CD14-positive monocyte (primary cell): ENCODE measurements around the gene OR5D16. TPM values are rescaled to one million over a fixed set of nuclear protein-coding genes. Genes with fewer than 3 reads are reported as not detected.

ENCODE experiments used
- DNase-seq, 3 donors: peaks; one replicate each; pipeline ENCODE4 v3.0.0-alpha.2; 2011 to 2022
- H2AFZ ChIP-seq: 2 replicates; pipeline ENCODE4 v1.6.0; 2012; ENCODE audit warnings: mild to moderate bottlenecking, low read depth, low read length, inconsistent platforms; ENCODE audit not compliant: insufficient read depth, poor library complexity, severe bottlenecking
- H3K27ac ChIP-seq, 2 donors: 1 replicate in 1 of 2; 2 replicates in 1 of 2; pipeline ENCODE4 v1.5.1; 2012 to 2013; ENCODE audit warnings: low read length in 2 of 2, control low read depth in 1 of 2, inconsistent platforms in 1 of 2, low read depth in 1 of 2, mild to moderate bottlenecking in 1 of 2
- H3K27me3 ChIP-seq, 2 donors: one replicate each; pipeline versions ENCODE4 v1.6.0 to v1.6.1; 2011 to 2013; ENCODE audit warnings: low read length in 2 of 2; ENCODE audit not compliant: control insufficient read depth in 2 of 2, insufficient read depth in 2 of 2
- H3K36me3 ChIP-seq, 2 donors: replicated peaks in 1 of 2; 1 replicate in 1 of 2; 2 replicates in 1 of 2; pipeline versions ENCODE4 v1.5.1 to v1.6.1; 2012 to 2013; ENCODE audit warnings: low read length in 2 of 2, control low read depth in 1 of 2, inconsistent platforms in 1 of 2, mild to moderate bottlenecking in 1 of 2; ENCODE audit not compliant: insufficient read depth in 2 of 2, control insufficient read depth in 1 of 2
- H3K4me1 ChIP-seq, 2 donors: 1 replicate in 1 of 2; 2 replicates in 1 of 2; pipeline versions ENCODE4 v1.5.1 to v1.6.1; 2012 to 2013; ENCODE audit warnings: low read length in 2 of 2, control low read depth in 1 of 2, inconsistent platforms in 1 of 2, mild to moderate bottlenecking in 1 of 2, moderate library complexity in 1 of 2; ENCODE audit not compliant: insufficient read depth in 2 of 2, control insufficient read depth in 1 of 2
- H3K4me2 ChIP-seq: replicated peaks from 2 replicates; pipeline ENCODE3; 2012; ENCODE audit warnings: low read length, moderate library complexity, mild to moderate bottlenecking; ENCODE audit not compliant: poor library complexity, severe bottlenecking; ENCODE audit errors: extremely low read depth
- H3K4me3 ChIP-seq, 3 experiments: fragments of 200-600 bp in 1 of 3; sonication (generic) in 1 of 3; replicated peaks in 1 of 3; 1 replicate in 2 of 3; 2 replicates in 1 of 3; pipeline ENCODE4 v1.5.1; 2011 to 2013; ENCODE audit warnings: low read length in 3 of 3, mild to moderate bottlenecking in 3 of 3, control low read depth in 2 of 3, low read depth in 2 of 3, inconsistent platforms in 1 of 3, moderate library complexity in 1 of 3
- H3K79me2 ChIP-seq: 2 replicates; pipeline ENCODE4 v1.6.0; 2012; ENCODE audit warnings: mild to moderate bottlenecking, control low read depth, inconsistent platforms, low read length, moderate library complexity; ENCODE audit not compliant: insufficient read depth
- H3K9ac ChIP-seq: 2 replicates; pipeline ENCODE4 v1.6.0; 2017; ENCODE audit warnings: low read length, mild to moderate bottlenecking; ENCODE audit not compliant: insufficient read depth, poor library complexity, severe bottlenecking
- H3K9me3 ChIP-seq, 2 donors: replicated peaks in 1 of 2; 1 replicate in 1 of 2; 2 replicates in 1 of 2; pipeline versions ENCODE4 v1.5.1 to v1.6.1; 2012 to 2013; ENCODE audit warnings: low read length in 2 of 2, control low read depth in 1 of 2; ENCODE audit not compliant: control insufficient read depth in 1 of 2, insufficient read depth in 1 of 2
- H4K20me1 ChIP-seq: 2 replicates; pipeline ENCODE4 v1.6.0; 2012; ENCODE audit warnings: mild to moderate bottlenecking, low read length, control low read depth, moderate library complexity; ENCODE audit not compliant: insufficient read depth
- H3K27ac Mint-ChIP-seq, 7 donors: one replicate each; pipeline ENCODE4 v1.8.0; 2020; ENCODE audit warnings: mild to moderate bottlenecking in 7 of 7, mixed read lengths in 7 of 7, moderate library complexity in 6 of 7, inconsistent platforms in 2 of 7
- H3K27me3 Mint-ChIP-seq, 3 donors: one replicate each; pipeline ENCODE4 v1.8.0; 2021 to 2022; ENCODE audit warnings: low read depth in 3 of 3, mild to moderate bottlenecking in 3 of 3, mixed read lengths in 3 of 3, moderate library complexity in 3 of 3, inconsistent platforms in 1 of 3
- H3K36me3 Mint-ChIP-seq, 2 donors: one replicate each; pipeline ENCODE4 v1.8.0; 2020; ENCODE audit warnings: mixed read lengths in 2 of 2, inconsistent platforms in 1 of 2, mild to moderate bottlenecking in 1 of 2
- H3K4me1 Mint-ChIP-seq: one replicate; pipeline ENCODE4 v1.8.0; 2020; ENCODE audit warnings: mild to moderate bottlenecking, mixed read lengths
- H3K4me3 Mint-ChIP-seq, 2 donors: one replicate each; pipeline ENCODE4 v1.8.0; 2020; ENCODE audit warnings: mild to moderate bottlenecking in 2 of 2, mixed read lengths in 2 of 2, moderate library complexity in 1 of 2
- H3K9me3 Mint-ChIP-seq, 7 donors: one replicate each; pipeline ENCODE4 v1.8.0; 2020 to 2022; ENCODE audit warnings: mixed read lengths in 7 of 7, mild to moderate bottlenecking in 6 of 7, moderate library complexity in 6 of 7, inconsistent platforms in 2 of 7
- WGBS: methylation state at CpG from one replicate; pipeline ENCODE4 v1.1.5; 2013; ENCODE audit warnings: missing lambda C conversion rate; ENCODE audit not compliant: insufficient coverage; 5-methylcytosine and 5-hydroxymethylcytosine counted together
- intact Hi-C, 2 donors: fragments of 100-400 bp; cut with micrococcal nuclease; formaldehyde crosslinking; loops; one replicate each; pipeline versions ENCODE4 v1.15.0 to v1.15.1; 2023
- polyA minus RNA-seq: library from RNA; depleted of rRNA, polyadenylated mRNA; stranded (reverse); fragments of >200 nt; gene quantifications from 2 replicates; pipeline ENCODE4 v1.2.3, GENCODE V29; 2012
- polyA plus RNA-seq, 3 donors: library from polyadenylated mRNA; depleted of rRNA in 1 of 3; unstranded in 2 of 3; stranded (reverse) in 1 of 3; fragments of 300-500 nt in 2 of 3; fragments of >200 nt in 1 of 3; fragmentation: Illumina TruSeq in 2 of 3; gene quantifications; 1 replicate in 2 of 3; 2 replicates in 1 of 3; pipeline ENCODE4 v1.2.3, GENCODE V29; 2012 to 2021
- total RNA-seq, 12 experiments: library from RNA in 1 of 12; stranded (reverse) in 1 of 12; fragments of 120-200 nt in 1 of 12; gene quantifications; one replicate each; pipeline ENCODE4 v1.2.4 and lab custom pipeline; 2013 to 2026; ENCODE audit warnings: mixed read lengths in 6 of 12, inconsistent platforms in 1 of 12
- TF ChIP-seq, protein P1 (sequence below): fragments of 200-600 bp; IDR thresholded peaks from one replicate; pipeline ENCODE4 v1.8.0; 2022; ENCODE audit warnings: antibody characterized with exemption, mild to moderate bottlenecking

Gene OR5D16
- total RNA-seq (2013) = not detected
- not detected for polyA plus RNA-seq
- 0.28 TPM in 1 of 2 replicates, not detected in the other for polyA minus RNA-seq
- total RNA-seq (lab: John Stamatoyannopoulos, UW) = 0 to 0.12 (median 0) reads per million in 11 experiments

- intact Hi-C loops = no loop called here
- Mint-ChIP-seq H3K4me3 (no peak within 1 kb of the TSS), H3K9me3 (peaks cover 0 to 10% (median 5%) of the 10 kb centered on the region in 7 donors), H3K36me3 (no peaks in the 10 kb centered on the region), H3K4me1 (no peaks in the 10 kb centered on the region), H3K27me3 (no peaks in the 10 kb centered on the region), H3K27ac (no peak within 1 kb of the TSS)
- Histone ChIP-seq H3K27ac (no peak within 1 kb of the TSS), H3K4me1 (no peaks in the 10 kb centered on the region), H3K4me3 (no peak within 1 kb of the TSS), H4K20me1 (no peaks in the 10 kb centered on the region), H3K27me3 (no peaks in the 10 kb centered on the region), H3K79me2 (no peaks in the 10 kb centered on the region), H3K9me3 (peaks cover 7 to 13% of the 10 kb centered on the region in 2 donors), H3K36me3 (no peaks in the 10 kb centered on the region), H2AFZ (no peak within 1 kb of the TSS), H3K4me2 (no peak within 1 kb of the TSS), H3K9ac (no peak within 1 kb of the TSS)
- TF ChIP-seq, protein P1, sequence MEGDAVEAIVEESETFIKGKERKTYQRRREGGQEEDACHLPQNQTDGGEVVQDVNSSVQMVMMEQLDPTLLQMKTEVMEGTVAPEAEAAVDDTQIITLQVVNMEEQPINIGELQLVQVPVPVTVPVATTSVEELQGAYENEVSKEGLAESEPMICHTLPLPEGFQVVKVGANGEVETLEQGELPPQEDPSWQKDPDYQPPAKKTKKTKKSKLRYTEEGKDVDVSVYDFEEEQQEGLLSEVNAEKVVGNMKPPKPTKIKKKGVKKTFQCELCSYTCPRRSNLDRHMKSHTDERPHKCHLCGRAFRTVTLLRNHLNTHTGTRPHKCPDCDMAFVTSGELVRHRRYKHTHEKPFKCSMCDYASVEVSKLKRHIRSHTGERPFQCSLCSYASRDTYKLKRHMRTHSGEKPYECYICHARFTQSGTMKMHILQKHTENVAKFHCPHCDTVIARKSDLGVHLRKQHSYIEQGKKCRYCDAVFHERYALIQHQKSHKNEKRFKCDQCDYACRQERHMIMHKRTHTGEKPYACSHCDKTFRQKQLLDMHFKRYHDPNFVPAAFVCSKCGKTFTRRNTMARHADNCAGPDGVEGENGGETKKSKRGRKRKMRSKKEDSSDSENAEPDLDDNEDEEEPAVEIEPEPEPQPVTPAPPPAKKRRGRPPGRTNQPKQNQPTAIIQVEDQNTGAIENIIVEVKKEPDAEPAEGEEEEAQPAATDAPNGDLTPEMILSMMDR = no peak
- no CpG with 5 or more reads among the region's 3 CpGs for WGBS
- DNase-seq = no peak
Observed at GRCh38 chr11:55838452-55838851, at the start of gene OR5D16. Gene OR5D16, plus strand, starts transcription at chr11:55838752. Its CDS starts 0 bp downstream, at chr11:55838752.

- Histone ChIP-seq H3K4me2 (no peak overlapping the region), H4K20me1 (no peaks in the 10 kb centered on the region), H3K9me3 (peaks cover 0 to 6% of the 10 kb centered on the region in 2 donors), H3K79me2 (no peaks in the 10 kb centered on the region), H3K4me1 (no peaks in the 10 kb centered on the region), H3K9ac (no peak overlapping the region), H3K4me3 (no peak overlapping the region), H3K36me3 (no peaks in the 10 kb centered on the region), H3K27me3 (no peaks in the 10 kb centered on the region), H2AFZ (no peak overlapping the region), H3K27ac (no peak overlapping the region)
- Mint-ChIP-seq H3K4me3 (no peak overlapping the region), H3K27ac (no peak overlapping the region), H3K36me3 (no peaks in the 10 kb centered on the region), H3K4me1 (no peaks in the 10 kb centered on the region), H3K9me3 (peaks cover 0 to 10% (median 2%) of the 10 kb centered on the region in 7 donors), H3K27me3 (no peaks in the 10 kb centered on the region)
- DNase-seq = no peak
- no CpG with 5 or more reads among the region's 1 CpG for WGBS
- TF ChIP-seq, protein P1 = no peak
- intact Hi-C loops = no loop called here
Observed at GRCh38 chr11:55791606-55792005, 46.9 kb upstream of the OR5D16 start.
